Measurements from ENCODE around the gene CFAP92.

The CFAP92 gene

GRCh38 chr3:128867200-128868125 is 126.4 kb downstream of the CFAP92 start:
- TF ChIP-seq CTCF (IDR thresholded peaks at IDR 0.05), result no peak

DNA sequence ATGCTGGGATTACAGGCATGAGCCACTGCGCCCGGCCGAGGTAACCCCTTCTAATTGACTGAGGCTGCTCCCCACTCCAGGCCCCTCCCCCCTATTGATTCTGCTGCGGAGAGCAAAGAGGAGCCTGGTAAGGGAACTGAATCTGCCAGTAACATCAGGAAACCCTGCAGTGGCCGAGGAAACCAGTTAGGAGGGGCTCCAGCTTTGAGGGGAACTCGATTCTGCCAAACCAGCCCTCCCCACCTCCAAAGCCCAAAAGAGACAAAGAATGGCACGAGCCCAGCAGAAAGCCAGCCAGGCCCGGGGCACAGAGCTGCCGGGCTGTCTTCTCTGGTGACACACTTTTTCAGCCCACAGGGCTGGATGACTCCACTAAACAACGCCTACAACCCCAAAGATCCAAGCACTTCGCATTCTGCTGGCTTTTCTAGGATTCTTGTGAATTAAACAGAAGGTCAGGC is 129.5 kb downstream of the CFAP92 start:
- TF ChIP-seq CTCF (IDR thresholded peaks at IDR 0.05), result no peak

- peak; percentile 34; the same call in 1 of the 2 replicates for TF ChIP-seq CTCF (IDR thresholded peaks at IDR 0.05)
Observed at GRCh38 chr3:128863560-128863959, 130.3 kb downstream of the CFAP92 start.

- TF ChIP-seq CTCF (IDR thresholded peaks at IDR 0.05), result no peak
Observed at GRCh38 chr3:128861491-128861890, 132.4 kb downstream of the CFAP92 start.
